Ectodermal cell (in vitro differentiated cells): Measurements from ENCODE around the gene SRGAP1.
"Not testable (repeated sequence)": the region's sequence is repeated elsewhere in the genome, so short reads cannot be mapped to it uniquely, and the experiment has no call there.

Source experiments
- H3K27ac ChIP-seq: 2 replicates; pipeline ENCODE4 v1.7.0; 2013; ENCODE audit warnings: mild to moderate bottlenecking, low read depth, low read length; ENCODE audit not compliant: insufficient read depth, poor library complexity, severe bottlenecking
- H3K27me3 ChIP-seq: 2 replicates; pipeline ENCODE4 v1.7.0; 2013; ENCODE audit warnings: mild to moderate bottlenecking, low read length; ENCODE audit not compliant: insufficient read depth, control insufficient read depth, poor library complexity, severe bottlenecking
- H3K36me3 ChIP-seq: one replicate; pipeline ENCODE4 v1.7.0; 2013; ENCODE audit warnings: low read length; ENCODE audit not compliant: control insufficient read depth, insufficient read depth
- H3K4me1 ChIP-seq: one replicate; pipeline ENCODE4 v1.7.0; 2013; ENCODE audit warnings: low read length; ENCODE audit not compliant: control insufficient read depth, insufficient read depth
- H3K4me3 ChIP-seq: 2 replicates; pipeline ENCODE4 v1.7.0; 2013; ENCODE audit warnings: low read depth, low read length, control low read depth; ENCODE audit not compliant: insufficient read depth
- H3K9me3 ChIP-seq: 2 replicates; pipeline ENCODE4 v1.7.0; 2013; ENCODE audit warnings: mild to moderate bottlenecking, low read length, moderate library complexity; ENCODE audit not compliant: control insufficient read depth
- WGBS, 2 experiments: methylation state at CpG; one replicate each; pipeline ENCODE4 v1.1.7; 2013; ENCODE audit warnings: missing lambda C conversion rate in 2 of 2; 5-methylcytosine and 5-hydroxymethylcytosine counted together

SRGAP1 gene

GRCh38 chr12:64029013-64029857 lies 184.7 kb downstream of the SRGAP1 start:
- WGBS, 2 experiments = 91% methylated on average over 12 to 13 of the region's 13 CpGs
- Histone ChIP-seq H3K9me3 (no peaks in the 10 kb centered on the region), H3K4me3 (no peak overlapping the region), H3K4me1 (no peaks in the 10 kb centered on the region), H3K36me3 (peaks cover 5% of the 10 kb centered on the region), H3K27me3 (no peaks in the 10 kb centered on the region), H3K27ac (no peak overlapping the region)

GRCh38 chr12:64030155-64030554 lies 185.7 kb downstream of the SRGAP1 start:
- no peak overlapping the region for H3K27ac ChIP-seq
- H3K4me1 ChIP-seq = no peaks in the 10 kb centered on the region
- peaks cover 5% of the 10 kb centered on the region for H3K36me3 ChIP-seq
- H3K27me3 ChIP-seq = no peaks in the 10 kb centered on the region
- no peak overlapping the region for H3K4me3 ChIP-seq
- H3K9me3 ChIP-seq = no peaks in the 10 kb centered on the region

GRCh38 chr12:64034056-64034455 lies 189.6 kb downstream of the SRGAP1 start:
- H3K36me3 ChIP-seq, H3K4me1 ChIP-seq, H3K27me3 ChIP-seq, H3K4me3 ChIP-seq, H3K9me3 ChIP-seq, H3K27ac ChIP-seq: not testable (repeated sequence)
- 94 to 96% methylated on average over 2 of the region's 2 CpGs for WGBS, 2 experiments

- H3K4me1 ChIP-seq = peaks cover 11% of the 10 kb centered on the region
- no peak overlapping the region for H3K27ac ChIP-seq
- no peaks in the 10 kb centered on the region for H3K9me3 ChIP-seq
- H3K4me3 ChIP-seq = no peak overlapping the region
- peaks cover 5% of the 10 kb centered on the region for H3K36me3 ChIP-seq
- H3K27me3 ChIP-seq = no peaks in the 10 kb centered on the region
Measured at GRCh38 chr12:64034901-64035576, 190.5 kb downstream of the SRGAP1 start.

GRCh38 chr12:64036414-64036813 lies 191.9 kb downstream of the SRGAP1 start:
- no peak overlapping the region for H3K27ac ChIP-seq
- H3K9me3 ChIP-seq = no peaks in the 10 kb centered on the region
- H3K4me3 ChIP-seq = no peak overlapping the region
- peaks cover 5% of the 10 kb centered on the region for H3K36me3 ChIP-seq
- no peaks in the 10 kb centered on the region for H3K27me3 ChIP-seq
- WGBS, 2 experiments = 100% methylated on average over 1 of the region's 1 CpG; no CpG with 5 or more reads in 1 of the 2 experiments
- H3K4me1 ChIP-seq = peaks cover 11% of the 10 kb centered on the region

GRCh38 chr12:64039281-64039871 lies 194.9 kb downstream of the SRGAP1 start:
- Histone ChIP-seq H3K36me3 (no peaks in the 10 kb centered on the region), H3K27me3 (no peaks in the 10 kb centered on the region), H3K9me3 (no peaks in the 10 kb centered on the region), H3K4me3 (no peak overlapping the region), H3K4me1 (peaks cover 11% of the 10 kb centered on the region), H3K27ac (no peak overlapping the region)
- WGBS, 2 experiments = 48 to 50% methylated on average over 4 to 6 of the region's 7 CpGs

- no peak overlapping the region for H3K4me3 ChIP-seq
- peaks cover 11% of the 10 kb centered on the region for H3K4me1 ChIP-seq
Measured at GRCh38 chr12:64042911-64043310, 198.4 kb downstream of the SRGAP1 start.

GRCh38 chr12:64044191-64044590 lies 199.7 kb downstream of the SRGAP1 start:
- Histone ChIP-seq H3K4me1 (peaks cover 8% of the 10 kb centered on the region), H3K27ac (no peak overlapping the region), H3K4me3 (no peak overlapping the region), H3K9me3 (no peaks in the 10 kb centered on the region), H3K27me3 (no peaks in the 10 kb centered on the region), H3K36me3 (no peaks in the 10 kb centered on the region)
- WGBS, 2 experiments = 100% methylated on average over 1 of the region's 1 CpG; no CpG with 5 or more reads in 1 of the 2 experiments

More at GRCh38 chr12:64042911-64043310, 198.4 kb downstream of the SRGAP1 start:
- Histone ChIP-seq H3K27me3 (no peaks in the 10 kb centered on the region), H3K9me3 (no peaks in the 10 kb centered on the region), H3K36me3 (no peaks in the 10 kb centered on the region), H3K27ac (no peak overlapping the region)
- 96 to 98% methylated on average over 2 of the region's 2 CpGs for WGBS, 2 experiments

- no peaks in the 10 kb centered on the region for H3K4me1 ChIP-seq
- H3K27me3 ChIP-seq = no peaks in the 10 kb centered on the region
- no peaks in the 10 kb centered on the region for H3K9me3 ChIP-seq
- WGBS, 2 experiments = 74 to 75% methylated on average over 2 of the region's 2 CpGs
- H3K36me3 ChIP-seq = no peaks in the 10 kb centered on the region
- H3K4me3 ChIP-seq = no peak overlapping the region
- no peak overlapping the region for H3K27ac ChIP-seq
Measured at GRCh38 chr12:64051057-64051456, 206.6 kb downstream of the SRGAP1 start.

- H3K27me3 ChIP-seq = no peaks in the 10 kb centered on the region
- H3K4me3 ChIP-seq = no peak overlapping the region
- H3K9me3 ChIP-seq = no peaks in the 10 kb centered on the region
- WGBS, 2 experiments = 92 to 95% methylated on average over 3 of the region's 3 CpGs
- H3K27ac ChIP-seq = no peak overlapping the region
- H3K4me1 ChIP-seq = no peaks in the 10 kb centered on the region
- no peaks in the 10 kb centered on the region for H3K36me3 ChIP-seq
Measured at GRCh38 chr12:64053117-64053516, 208.6 kb downstream of the SRGAP1 start.
